ENCODE results near the gene F2RL1. TPM values are rescaled to one million over a fixed set of nuclear protein-coding genes. Genes with fewer than 3 reads are reported as not detected.
"Not testable (repeated sequence)": the region's sequence is repeated elsewhere in the genome, so short reads cannot be mapped to it uniquely, and the experiment has no call there.

F2RL1 gene
- polyA plus RNA-seq, 1 donor from 2014 or later, result 2.6 TPM

DNA sequence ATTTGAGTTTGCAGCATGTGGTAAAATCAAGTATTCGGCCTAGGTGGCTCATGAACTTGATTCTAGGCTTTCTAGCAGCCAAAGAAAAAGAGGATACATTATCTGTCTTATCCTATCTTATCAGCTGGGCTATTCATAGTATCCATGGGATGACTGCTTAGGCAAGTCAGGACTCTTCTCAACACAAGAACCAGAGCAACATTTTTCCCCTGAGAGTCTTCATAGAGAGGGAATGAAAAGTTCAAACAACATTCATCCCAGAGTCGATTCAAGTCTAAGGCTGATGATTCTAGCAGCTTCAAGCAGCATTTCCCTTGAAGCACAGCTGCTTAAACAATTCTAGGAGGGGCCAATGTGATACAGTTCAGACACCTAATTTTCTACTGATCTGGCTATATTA is 33.9 kb downstream of the F2RL1 start:
- Mint-ChIP-seq H3K4me3 (peak overlapping the region in 1 of 4 donors; percentile 48), H3K27me3 (peaks cover 1% of the 10 kb centered on the region), H3K4me1 (peaks cover 28 to 46% (median 41%) of the 10 kb centered on the region in 3 donors), H3K36me3 (peaks cover 9% of the 10 kb centered on the region), H3K9me3 (peaks cover 0 to 5% (median 0%) of the 10 kb centered on the region in 3 donors), H3K27ac (peak overlapping the region in 1 of 3 donors; percentile 54)

DNA sequence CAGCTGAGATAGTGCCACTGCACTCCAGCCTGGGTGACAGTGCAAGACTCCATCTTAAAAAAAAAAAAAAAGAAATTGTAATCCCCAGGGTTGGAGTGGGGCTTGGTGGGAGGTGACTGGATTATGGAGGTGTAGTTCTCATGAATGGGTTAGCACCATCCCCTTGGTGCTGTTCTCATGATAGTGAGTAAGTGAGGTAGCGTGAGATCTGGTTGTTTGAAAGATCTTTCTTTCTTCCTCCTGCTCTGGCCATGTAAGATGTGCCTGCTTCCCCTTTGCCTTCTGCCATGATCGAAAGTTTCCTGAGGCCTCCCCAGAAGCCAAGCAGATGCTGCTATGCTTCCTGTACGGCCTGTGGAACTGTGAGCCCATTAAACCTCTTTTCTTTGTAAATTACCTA is 34.9 kb downstream of the F2RL1 start:
- not testable (repeated sequence) for H3K27me3 Mint-ChIP-seq, H3K36me3 Mint-ChIP-seq, H3K9me3 Mint-ChIP-seq
- H3K27ac Mint-ChIP-seq, result peak overlapping the region in 1 of 3 donors; percentile 16
- H3K4me1 Mint-ChIP-seq, result peaks cover 28 to 46% (median 41%) of the 10 kb centered on the region in 3 donors
- H3K4me3 Mint-ChIP-seq, result peak overlapping the region in 1 of 4 donors; percentile 46

DNA sequence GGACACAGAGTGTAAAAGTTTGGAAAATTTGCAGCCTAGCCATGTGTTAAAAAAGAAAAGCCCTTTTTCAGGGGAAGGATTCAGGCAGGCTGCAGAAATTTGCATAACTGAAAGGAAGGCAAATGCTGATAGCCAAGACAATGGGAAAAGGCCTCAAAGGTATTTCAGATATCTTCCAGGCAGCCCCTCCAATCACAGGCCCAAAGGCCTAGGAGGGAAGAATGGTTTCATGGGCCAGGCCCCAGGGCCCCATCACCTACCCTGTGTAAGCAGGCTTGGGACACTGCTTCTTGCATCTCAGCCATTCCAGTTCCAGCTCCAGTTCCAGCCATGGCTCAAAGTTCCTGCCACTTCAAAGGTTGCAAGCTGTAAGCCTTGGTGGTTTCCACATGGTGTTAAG is 35.8 kb downstream of the F2RL1 start:
- peaks cover 28 to 46% (median 41%) of the 10 kb centered on the region in 3 donors for H3K4me1 Mint-ChIP-seq
- no peak overlapping the region for H3K4me3 Mint-ChIP-seq
- peaks cover 0 to 5% (median 0%) of the 10 kb centered on the region in 3 donors for H3K9me3 Mint-ChIP-seq
- peaks cover 9% of the 10 kb centered on the region for H3K36me3 Mint-ChIP-seq
- no peak overlapping the region for H3K27ac Mint-ChIP-seq
- peaks cover 1% of the 10 kb centered on the region for H3K27me3 Mint-ChIP-seq

DNA sequence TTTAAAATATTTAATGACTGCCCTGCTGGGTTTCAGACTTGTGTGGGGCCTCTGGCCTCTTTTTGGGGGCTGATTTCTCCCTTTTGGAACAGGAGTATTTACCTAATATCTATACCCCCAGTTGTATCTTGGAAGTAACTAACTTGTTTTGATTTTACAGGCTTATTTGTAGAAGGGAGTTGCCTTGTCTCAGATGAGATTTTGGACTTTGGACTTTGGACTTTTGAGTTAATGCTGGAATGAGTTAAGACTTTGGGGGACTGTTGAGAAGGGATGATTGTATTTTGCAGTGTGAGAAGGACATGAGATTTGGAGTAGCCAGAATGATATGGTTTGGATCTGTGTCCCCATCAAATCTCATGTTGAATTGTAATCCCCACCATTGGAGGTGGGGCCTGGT is 36.7 kb downstream of the F2RL1 start:
- peak overlapping the region in 2 of 3 donors; percentile 6 to 46 for H3K27ac Mint-ChIP-seq
- H3K4me3 Mint-ChIP-seq, result peak overlapping the region in 3 of 4 donors; percentile 23 to 79 (median 28)
- peaks cover 28 to 40% (median 39%) of the 10 kb centered on the region in 3 donors for H3K4me1 Mint-ChIP-seq
- not testable (repeated sequence) for H3K9me3 Mint-ChIP-seq, H3K27me3 Mint-ChIP-seq, H3K36me3 Mint-ChIP-seq

DNA sequence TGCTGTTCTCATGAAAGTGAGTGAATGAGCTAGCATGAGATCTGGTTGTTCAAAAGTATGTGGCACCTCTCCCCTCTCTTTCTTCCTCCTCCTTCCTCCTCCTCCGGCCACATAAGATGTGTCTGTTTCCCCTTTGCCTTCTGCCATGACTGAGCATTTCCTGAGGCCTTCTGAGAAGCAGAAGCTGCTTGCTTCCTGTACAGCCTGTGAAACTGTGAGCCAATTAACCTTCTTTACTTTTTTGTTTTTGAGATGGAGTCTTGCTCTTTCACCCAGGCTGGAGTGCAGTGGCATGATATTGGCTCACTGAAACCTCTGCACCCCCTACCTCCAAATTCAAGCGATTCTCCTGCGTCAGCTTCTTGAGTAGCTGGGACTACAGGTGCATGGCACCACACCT is 37.1 kb downstream of the F2RL1 start:
- peaks cover 0 to 5% (median 0%) of the 10 kb centered on the region in 3 donors for H3K9me3 Mint-ChIP-seq
- peak overlapping the region in 2 of 3 donors; percentile 6 to 46 for H3K27ac Mint-ChIP-seq
- H3K4me1 Mint-ChIP-seq, result peaks cover 28 to 38% (median 37%) of the 10 kb centered on the region in 3 donors
- H3K27me3 Mint-ChIP-seq, result no peaks in the 10 kb centered on the region
- H3K36me3 Mint-ChIP-seq, result peaks cover 6% of the 10 kb centered on the region
- H3K4me3 Mint-ChIP-seq, result peak overlapping the region in 2 of 4 donors; percentile 28 to 79

DNA sequence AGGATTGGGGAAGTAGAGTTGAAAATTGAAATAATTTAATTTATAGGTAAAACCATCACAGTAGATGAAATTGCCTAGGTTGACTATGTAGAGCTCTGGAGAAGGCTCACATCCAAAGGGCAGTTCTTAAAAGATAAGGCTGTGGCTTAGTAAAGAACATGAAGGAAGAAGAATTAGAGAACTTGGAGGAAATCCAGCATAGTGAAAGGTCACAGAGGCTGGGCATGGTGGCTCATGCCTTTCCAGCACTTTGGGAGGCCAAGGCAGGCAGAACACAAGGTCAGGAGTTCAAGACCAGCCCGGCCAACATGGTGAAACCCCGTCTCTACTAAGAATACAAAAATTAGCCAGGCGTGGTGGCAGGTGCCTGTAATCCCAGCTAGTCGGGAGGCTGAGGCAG is 38.0 kb downstream of the F2RL1 start:
- not testable (repeated sequence) for H3K36me3 Mint-ChIP-seq, H3K27ac Mint-ChIP-seq
- H3K4me1 Mint-ChIP-seq, result peaks cover 19 to 29% (median 29%) of the 10 kb centered on the region in 3 donors

DNA sequence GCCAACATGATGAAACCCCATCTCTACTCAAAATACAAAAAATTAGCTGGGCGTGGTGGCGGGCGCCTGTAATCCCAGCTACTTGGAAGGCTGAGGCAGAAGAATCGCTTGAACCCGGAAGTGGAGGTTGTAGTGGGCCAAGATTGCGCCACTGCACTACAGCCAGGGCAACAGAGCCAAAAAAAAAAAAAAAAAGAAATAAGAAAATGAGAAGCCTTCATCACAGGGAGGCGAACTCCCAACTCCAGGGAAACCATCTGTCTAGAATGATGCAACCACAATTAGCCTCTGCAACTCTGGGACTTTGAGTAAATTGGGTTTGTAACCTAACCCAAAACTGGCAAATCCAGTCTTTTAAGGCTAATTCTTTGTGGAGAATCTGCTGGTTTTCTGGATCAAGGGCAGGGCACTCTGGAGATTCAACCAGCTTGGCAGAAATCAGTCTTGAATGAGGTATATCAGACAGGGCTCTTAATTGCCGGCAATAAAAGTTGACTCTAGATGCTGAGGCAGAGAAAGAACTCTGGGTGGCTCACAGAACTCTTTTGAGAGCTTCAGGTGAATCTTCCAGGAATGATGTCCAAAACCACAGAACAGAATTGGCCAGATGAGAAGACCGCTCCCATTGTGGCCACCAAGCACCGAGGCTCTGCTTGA is 40.9 kb downstream of the F2RL1 start:
- Mint-ChIP-seq H3K9me3 (peaks cover 0 to 5% (median 0%) of the 10 kb centered on the region in 3 donors), H3K27ac (no peak overlapping the region), H3K36me3 (peaks cover 3% of the 10 kb centered on the region), H3K27me3 (no peaks in the 10 kb centered on the region), H3K4me3 (no peak overlapping the region), H3K4me1 (peaks cover 11 to 15% (median 11%) of the 10 kb centered on the region in 3 donors)

More for the DNA sequence above, 38.0 kb downstream of the F2RL1 start:
- not testable (repeated sequence) for H3K4me3 Mint-ChIP-seq, H3K9me3 Mint-ChIP-seq, H3K27me3 Mint-ChIP-seq

DNA sequence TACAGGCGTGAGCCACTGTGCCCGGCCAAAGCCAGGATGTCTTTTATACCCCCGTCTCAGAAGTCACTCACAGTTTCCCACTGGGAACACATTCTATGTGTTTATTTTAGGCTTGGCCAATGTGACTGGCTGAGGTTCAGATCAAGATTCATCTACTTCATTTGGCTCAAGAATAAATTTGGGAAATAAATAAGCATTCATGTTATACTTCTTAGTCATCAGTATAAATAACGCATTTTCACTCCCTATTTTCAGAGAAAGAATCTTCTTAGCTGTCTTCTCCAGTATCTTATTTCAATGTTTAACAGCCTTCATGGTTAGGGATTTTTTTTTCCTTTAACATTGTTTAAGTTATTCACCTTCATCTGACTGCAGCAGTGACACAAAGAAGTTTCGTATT is 42.8 kb downstream of the F2RL1 start:
- H3K9me3 Mint-ChIP-seq, result no peaks in the 10 kb centered on the region
- H3K4me1 Mint-ChIP-seq, result peaks cover 0 to 2% (median 2%) of the 10 kb centered on the region in 3 donors
- H3K36me3 Mint-ChIP-seq, result no peaks in the 10 kb centered on the region
- H3K4me3 Mint-ChIP-seq, result no peak overlapping the region
- no peaks in the 10 kb centered on the region for H3K27me3 Mint-ChIP-seq
- no peak overlapping the region for H3K27ac Mint-ChIP-seq

DNA sequence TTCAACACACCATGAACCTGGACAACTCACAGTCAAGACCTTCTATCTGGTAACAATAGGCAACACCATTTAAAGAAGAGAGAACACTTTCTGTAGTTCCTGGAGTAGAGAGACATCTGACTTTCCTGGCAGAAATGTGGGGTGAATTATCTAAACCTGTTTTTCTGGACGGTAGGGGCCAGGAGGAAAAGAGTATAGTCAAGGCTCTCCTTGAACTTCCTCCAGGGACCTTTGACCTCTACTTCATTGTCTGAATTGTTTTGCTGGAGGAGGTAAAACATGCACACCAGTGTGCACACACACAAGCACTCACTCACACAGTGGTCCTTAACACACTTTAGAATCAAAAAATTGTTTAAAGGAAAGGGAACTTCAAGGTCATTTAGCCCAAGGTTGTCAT is 44.2 kb downstream of the F2RL1 start:
- peaks cover 0 to 2% (median 1%) of the 10 kb centered on the region in 3 donors for H3K4me1 Mint-ChIP-seq
- H3K9me3 Mint-ChIP-seq, result no peaks in the 10 kb centered on the region
- no peaks in the 10 kb centered on the region for H3K27me3 Mint-ChIP-seq
- no peak overlapping the region for H3K27ac Mint-ChIP-seq
- no peaks in the 10 kb centered on the region for H3K36me3 Mint-ChIP-seq
- no peak overlapping the region for H3K4me3 Mint-ChIP-seq

DNA sequence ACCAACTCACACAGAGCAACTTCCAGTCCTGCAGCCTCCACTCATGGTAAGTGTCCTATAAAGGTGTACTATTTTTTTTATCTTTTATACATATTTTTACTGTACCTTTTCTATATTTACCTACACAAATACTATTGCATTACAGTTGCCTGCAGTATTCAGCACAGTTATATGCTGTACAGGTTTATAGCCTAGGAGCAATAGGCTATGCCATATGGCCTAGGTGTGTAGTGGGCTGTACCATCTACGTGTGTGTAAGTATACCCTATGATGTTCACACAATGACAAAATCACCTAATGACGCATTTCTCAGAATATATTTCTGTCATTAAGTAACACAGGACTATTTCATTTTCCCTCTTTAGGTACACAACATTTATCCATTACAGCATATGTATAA is 47.7 kb downstream of the F2RL1 start:
- no peaks in the 10 kb centered on the region for H3K9me3 Mint-ChIP-seq
- H3K36me3 Mint-ChIP-seq, result no peaks in the 10 kb centered on the region
- no peak overlapping the region for H3K4me3 Mint-ChIP-seq
- H3K27ac Mint-ChIP-seq, result no peak overlapping the region
- peaks cover 0 to 4% (median 3%) of the 10 kb centered on the region in 3 donors for H3K4me1 Mint-ChIP-seq
- H3K27me3 Mint-ChIP-seq, result no peaks in the 10 kb centered on the region

DNA sequence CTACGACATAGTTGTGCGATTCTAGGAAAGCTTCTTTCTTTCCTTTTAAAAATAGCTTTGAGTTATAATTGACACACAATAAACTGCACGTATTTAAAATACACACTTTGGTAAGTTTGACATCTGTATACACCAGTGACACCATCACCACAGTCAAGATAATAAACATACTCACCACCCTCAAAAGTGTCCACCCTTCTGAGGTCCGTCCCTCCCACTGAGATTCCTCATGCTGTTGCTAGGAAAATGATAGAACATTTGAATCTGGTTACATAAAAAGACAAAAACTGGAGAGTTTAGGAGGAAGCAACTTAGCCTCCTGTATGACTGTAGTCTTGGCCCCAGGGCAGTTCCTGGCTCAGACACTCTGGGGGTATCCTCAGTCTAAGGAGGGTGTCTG is 48.2 kb downstream of the F2RL1 start:
- H3K27ac Mint-ChIP-seq, result no peak overlapping the region

DNA sequence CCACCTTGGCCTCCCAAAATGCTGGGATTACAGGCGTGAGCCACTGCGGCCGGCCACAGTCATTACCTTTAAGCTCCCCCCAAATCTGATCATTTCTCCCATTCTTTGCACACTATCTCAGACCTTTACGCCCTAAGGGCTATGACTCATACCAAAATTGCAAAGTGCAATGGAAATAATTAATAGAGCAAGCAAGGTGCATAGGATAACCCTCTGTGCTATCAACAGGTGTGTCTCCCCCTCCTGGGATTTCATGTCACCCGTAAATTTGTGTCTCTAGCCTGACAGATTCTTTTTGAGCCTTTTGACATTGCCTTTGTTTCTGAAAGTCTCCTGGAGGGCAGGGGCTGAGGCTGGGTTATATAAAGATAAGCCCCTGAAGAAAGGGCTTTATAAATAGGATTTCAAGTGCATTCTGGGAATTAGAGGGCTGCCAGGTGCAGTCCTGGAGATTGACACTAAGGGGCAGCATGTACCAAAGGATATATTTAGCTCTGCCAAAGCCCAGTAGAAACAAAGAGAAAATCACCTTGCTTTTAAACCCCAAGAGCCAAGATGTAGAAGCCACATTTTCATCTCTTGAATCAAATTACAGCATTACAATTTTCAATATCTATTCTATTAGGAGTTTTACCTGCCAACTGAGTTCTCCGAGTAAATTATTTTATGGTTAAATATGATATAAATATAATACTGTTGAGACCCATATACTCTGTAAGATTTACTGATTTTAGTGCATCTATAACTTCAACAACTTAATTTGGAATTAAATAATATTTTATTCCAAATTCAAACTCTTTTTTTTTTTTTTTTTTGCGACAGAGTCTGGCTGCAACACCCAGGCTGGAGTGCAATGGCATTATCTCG is 49.2 kb downstream of the F2RL1 start:
- Mint-ChIP-seq H3K36me3 (no peaks in the 10 kb centered on the region), H3K4me1 (peaks cover 0 to 6% (median 3%) of the 10 kb centered on the region in 3 donors), H3K27ac (no peak overlapping the region), H3K4me3 (peak overlapping the region in 1 of 4 donors; percentile 79), H3K9me3 (no peaks in the 10 kb centered on the region), H3K27me3 (no peaks in the 10 kb centered on the region)

More for the DNA sequence above, 48.2 kb downstream of the F2RL1 start:
- Mint-ChIP-seq H3K4me3 (no peak overlapping the region), H3K27me3 (no peaks in the 10 kb centered on the region), H3K4me1 (peaks cover 0 to 4% (median 3%) of the 10 kb centered on the region in 3 donors), H3K36me3 (no peaks in the 10 kb centered on the region), H3K9me3 (no peaks in the 10 kb centered on the region)

DNA sequence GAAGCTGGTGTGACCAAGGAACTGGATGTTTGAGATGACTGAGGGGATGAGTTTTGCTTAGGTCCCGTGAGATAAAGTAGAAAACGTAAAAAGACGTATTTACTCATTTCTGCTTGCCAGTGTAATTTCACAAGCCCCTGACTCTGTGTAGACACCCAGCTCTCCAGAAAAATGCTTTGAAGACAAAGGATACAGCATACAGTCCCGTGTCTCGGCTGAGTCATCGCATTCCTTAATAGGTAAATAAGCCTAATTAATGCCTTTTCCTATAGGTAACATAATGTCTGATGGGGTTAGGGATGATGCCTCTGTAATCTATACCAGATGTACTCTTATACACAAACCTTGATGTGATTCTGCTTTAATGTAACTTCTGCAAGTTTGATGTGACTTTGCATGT is 51.2 kb downstream of the F2RL1 start:
- Mint-ChIP-seq H3K9me3 (no peaks in the 10 kb centered on the region), H3K4me3 (no peak overlapping the region), H3K27ac (no peak overlapping the region), H3K36me3 (no peaks in the 10 kb centered on the region), H3K4me1 (peaks cover 9 to 16% (median 10%) of the 10 kb centered on the region in 3 donors), H3K27me3 (no peaks in the 10 kb centered on the region)

DNA sequence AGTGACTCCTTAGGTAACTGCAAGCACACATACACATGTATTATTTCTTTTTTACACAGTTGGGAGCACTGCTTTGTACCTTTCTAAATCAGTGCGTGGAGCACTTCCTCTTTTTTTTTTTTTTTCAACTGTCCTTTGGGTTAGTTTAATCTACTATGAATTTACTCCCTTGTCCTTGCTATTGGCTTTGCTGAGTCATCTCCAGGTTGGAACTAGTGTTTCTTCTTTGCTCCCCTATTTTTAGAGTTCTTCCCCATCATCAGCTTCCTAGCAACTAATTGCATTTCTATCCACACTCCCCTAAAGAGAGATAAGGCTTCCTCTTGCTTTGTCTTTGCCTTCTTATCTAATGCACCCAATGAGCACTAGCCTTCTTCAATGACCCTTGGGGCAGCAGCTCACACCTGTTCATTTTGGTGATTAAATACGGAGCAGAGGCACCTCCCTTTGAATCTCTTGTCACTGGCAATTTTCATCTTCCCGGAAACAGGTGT is 55.3 kb downstream of the F2RL1 start:
- Mint-ChIP-seq H3K9me3 (no peaks in the 10 kb centered on the region), H3K27me3 (no peaks in the 10 kb centered on the region), H3K4me3 (peak overlapping the region; percentile 55 to 95 (median 63)), H3K27ac (peak overlapping the region; percentile 23 to 95 (median 65)), H3K4me1 (peaks cover 16 to 21% (median 20%) of the 10 kb centered on the region in 3 donors), H3K36me3 (no peaks in the 10 kb centered on the region)
